Activated gamma-delta T cell treated with anti-CD3 and anti-CD28 coated beads, Interleukin-2, amount 50 U/mL, for 16 hours (primary cell): Measurements from ENCODE around the gene CARS1.

Experiments
- DNase-seq: peaks from one replicate; pipeline ENCODE4 v3.0.0-alpha.2; 2020; ENCODE audit warnings: low read depth

The CARS1 gene

GRCh38 chr11:3037945-3038271 is 19.3 kb downstream of the CARS1 start:
- DNase-seq: no peak

- no peak for DNase-seq
Measured at GRCh38 chr11:3037040-3037944, 19.9 kb downstream of the CARS1 start.

DNA sequence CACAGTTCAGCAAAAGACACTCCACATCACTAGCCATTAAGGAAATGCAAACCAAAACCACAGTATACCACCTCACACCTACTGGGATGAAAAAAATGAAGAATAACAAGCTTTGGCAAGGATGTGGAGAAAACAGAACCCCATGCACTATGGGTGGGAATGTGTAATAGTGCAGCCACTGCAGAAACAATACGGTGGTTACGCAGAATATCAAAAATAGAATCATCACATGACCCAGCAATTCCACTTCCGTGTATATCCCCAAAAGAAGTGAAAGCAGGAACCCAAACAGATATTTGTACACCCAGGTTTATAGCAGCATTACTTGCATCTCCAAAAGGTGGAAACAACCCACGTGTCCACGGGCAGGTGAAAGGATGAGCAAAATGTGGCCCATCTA is 20.8 kb downstream of the CARS1 start:
- no peak for DNase-seq

GRCh38 chr11:3035333-3035732 is 21.9 kb downstream of the CARS1 start:
- DNase-seq: no peak

- DNase-seq: no peak
Measured at GRCh38 chr11:3030289-3031070, 26.7 kb downstream of the CARS1 start.

- no peak for DNase-seq
Measured at GRCh38 chr11:3028813-3029212, 28.4 kb downstream of the CARS1 start.

DNA sequence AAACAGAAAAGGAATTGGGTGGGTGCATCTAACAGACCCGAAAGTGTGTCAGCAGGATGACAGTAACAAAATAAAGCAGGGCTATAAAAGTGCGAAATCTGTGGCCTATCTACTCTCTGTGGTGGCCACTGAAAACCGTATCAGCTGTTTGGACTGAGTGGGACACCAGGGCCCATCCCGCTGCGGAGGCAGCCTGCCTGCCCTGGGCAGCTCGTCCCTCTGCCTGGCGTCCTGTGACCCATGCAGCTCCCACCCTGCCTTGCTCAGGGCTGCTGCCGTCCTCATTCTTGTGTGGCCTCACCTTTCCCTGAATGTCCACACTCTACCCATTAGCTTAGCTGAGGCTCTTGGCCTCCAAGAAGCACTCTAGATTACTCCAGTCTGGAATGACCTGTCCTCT is 30.4 kb downstream of the CARS1 start:
- no peak for DNase-seq

DNA sequence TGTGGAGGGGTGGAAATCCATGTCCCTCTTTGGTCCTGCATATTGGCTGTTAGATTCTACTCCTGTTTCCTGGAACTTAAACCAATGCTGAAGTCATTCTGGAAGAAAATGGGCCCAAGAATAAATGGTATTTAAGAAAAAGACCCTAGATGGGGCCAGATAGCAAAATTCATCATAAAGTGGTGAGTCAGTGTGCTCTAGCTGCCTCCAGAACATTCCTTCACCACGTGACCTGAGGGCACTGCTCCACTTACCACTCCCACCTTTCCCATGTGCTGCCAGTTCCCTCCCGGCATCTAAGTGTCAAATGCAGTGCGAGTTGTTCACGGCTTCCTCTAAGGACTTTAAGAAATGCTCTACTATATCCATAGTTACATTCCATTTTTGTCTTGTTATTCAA is 34.2 kb downstream of the CARS1 start:
- no peak for DNase-seq

- no peak for DNase-seq
Measured at GRCh38 chr11:3022300-3022967, 34.8 kb downstream of the CARS1 start.

DNA sequence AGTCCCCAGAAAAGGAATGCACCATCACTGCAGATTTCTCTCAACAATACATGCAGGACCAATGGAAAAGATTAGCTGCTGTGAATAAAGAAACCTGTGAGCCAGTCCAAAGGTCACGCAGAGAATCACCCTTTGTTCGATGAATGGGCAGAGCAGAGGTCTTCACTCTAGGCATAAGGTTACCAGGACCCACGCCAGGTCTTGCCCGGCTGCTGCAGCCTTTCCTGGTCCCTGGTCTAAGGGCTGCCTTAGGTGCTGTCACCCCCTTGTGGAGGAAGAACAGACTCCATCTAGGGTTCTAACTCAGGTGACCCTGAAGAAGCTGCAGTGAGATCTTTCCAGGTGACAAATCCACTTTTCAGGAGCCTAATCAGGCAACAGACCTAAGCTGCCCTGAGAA is 36.1 kb downstream of the CARS1 start:
- no peak for DNase-seq

- no peak for DNase-seq
Measured at GRCh38 chr11:3020011-3020410, 37.2 kb downstream of the CARS1 start.

GRCh38 chr11:3018596-3018995 is 38.6 kb downstream of the CARS1 start:
- no peak for DNase-seq

- DNase-seq: no peak
Measured at GRCh38 chr11:3016861-3017260, 40.4 kb downstream of the CARS1 start.

DNA sequence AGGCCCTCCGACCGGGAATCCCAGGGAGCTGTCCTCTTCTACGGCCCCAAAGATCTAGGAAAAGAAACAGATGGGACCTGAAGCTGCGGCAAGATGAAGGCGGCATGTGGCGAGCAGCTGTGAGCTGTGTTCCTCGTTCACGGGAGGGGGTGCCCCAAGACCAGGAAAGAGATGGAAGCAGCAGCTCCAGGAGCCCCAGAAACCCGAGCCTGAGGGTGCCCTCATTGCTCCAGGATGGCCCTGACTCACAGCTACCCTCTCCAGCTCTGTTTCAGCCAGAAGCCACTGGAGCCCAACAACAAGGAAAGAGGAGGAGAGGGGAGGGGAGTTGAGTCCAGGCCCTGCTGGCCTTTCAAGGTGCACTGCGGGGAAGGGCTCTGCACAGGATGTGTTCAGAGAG is 41.4 kb downstream of the CARS1 start:
- no peak for DNase-seq

- DNase-seq: no peak
Measured at GRCh38 chr11:3014943-3015342, 42.3 kb downstream of the CARS1 start.

- DNase-seq: peak; percentile 69
Measured at GRCh38 chr11:3014057-3014938, 42.9 kb downstream of the CARS1 start.

- DNase-seq: no peak
Measured at GRCh38 chr11:3011891-3012885, 45.0 kb downstream of the CARS1 start.

DNA sequence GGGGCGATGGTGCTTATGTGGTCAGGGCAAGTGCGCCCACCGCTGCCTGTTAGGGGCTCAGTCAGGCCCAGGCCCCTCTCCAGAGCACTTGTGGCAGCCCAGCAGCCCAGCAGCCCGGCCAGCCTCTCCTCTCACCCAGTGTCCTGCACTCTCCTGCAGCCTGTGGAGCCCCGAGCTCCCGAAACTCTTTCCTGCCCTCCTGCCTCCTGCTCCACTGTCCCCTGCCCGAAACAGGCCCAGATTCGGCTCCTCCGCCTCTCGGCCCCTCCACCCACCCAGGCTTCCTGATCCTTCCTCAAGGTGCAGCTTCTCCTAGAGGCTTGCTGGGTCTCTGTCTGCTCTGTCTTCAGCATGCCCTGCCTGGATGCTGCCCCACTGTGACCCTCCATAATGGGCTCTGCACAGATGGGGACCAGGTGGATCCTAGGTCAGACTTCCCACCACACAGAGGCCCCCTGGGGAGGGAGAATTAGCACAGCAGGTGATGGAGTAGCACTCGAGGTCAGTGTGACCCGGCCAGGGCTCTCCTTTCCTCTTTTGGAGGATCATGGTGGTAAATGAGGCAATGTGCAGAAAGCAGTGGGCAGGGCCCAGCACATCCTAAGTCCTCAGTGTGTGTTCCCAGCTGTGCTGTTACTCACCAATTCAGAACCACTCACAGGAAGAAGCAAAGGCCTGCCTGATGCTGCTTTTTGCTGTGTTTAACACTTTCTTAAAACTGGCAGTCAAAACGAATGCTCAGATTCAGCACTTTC is 46.5 kb downstream of the CARS1 start:
- DNase-seq: no peak

- DNase-seq: no peak
Measured at GRCh38 chr11:3010004-3010403, 47.2 kb downstream of the CARS1 start.

DNA sequence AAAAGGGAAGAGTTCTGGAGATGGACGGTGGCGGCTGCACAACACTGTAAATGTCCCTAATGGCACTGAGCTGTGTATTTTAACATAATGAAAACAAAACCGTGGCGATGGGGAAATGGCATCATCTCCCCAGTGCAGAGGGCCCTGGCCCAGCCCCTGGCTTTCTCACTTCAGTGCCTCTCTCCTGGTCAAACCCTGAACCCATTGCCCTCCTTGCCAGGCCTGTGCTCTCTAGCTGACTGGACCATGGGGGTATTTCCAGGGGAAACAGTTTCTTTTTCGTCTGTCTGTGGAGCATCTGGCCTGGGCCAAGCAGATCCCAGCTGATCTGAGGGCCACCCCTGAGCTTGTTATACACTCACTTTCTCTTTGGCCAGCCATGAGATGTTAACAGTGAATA is 47.7 kb downstream of the CARS1 start:
- DNase-seq: no peak
